HepG2 (cell line): ENCODE results near the gene CNKSR3.

ENCODE experiments used
- ADNP ChIP-seq: sonication (generic); formaldehyde crosslinking; IDR thresholded peaks from 2 replicates; pipeline ENCODE4 v1.4.0; 2020; ENCODE audit warnings: missing genetic modification reagents
- ARID4A ChIP-seq: sonication (generic); formaldehyde crosslinking; IDR thresholded peaks from 2 replicates; pipeline ENCODE4 v1.5.0; 2020; ENCODE audit warnings: mild to moderate bottlenecking, missing genetic modification reagents, borderline replicate concordance
- CTCF ChIP-seq: sonication (generic); formaldehyde crosslinking; IDR thresholded peaks from 2 replicates; pipeline ENCODE4 v1.5.0; 2020; ENCODE audit warnings: mild to moderate bottlenecking, missing genetic modification reagents, moderate library complexity
- EEA1 ChIP-seq: sonication (generic); formaldehyde crosslinking; IDR thresholded peaks from 2 replicates; pipeline ENCODE4 v1.5.1; 2020; ENCODE audit warnings: mild to moderate bottlenecking, missing genetic modification reagents, borderline replicate concordance
- EZH2 ChIP-seq: conservative IDR thresholded peaks from 2 replicates; pipeline ENCODE4 v1.6.1; 2012; ENCODE audit warnings: mild to moderate bottlenecking, low read depth, low read length, moderate library complexity
- MAX ChIP-seq: IDR thresholded peaks from 2 replicates; pipeline ENCODE4 v1.6.1; 2012; ENCODE audit warnings: inconsistent platforms
- MAZ ChIP-seq, 2 experiments: sonication (generic) in 1 of 2; formaldehyde crosslinking in 1 of 2; IDR thresholded peaks; 2 replicates each; pipeline versions ENCODE4 v1.5.0 to v1.6.1; 2012 to 2020; ENCODE audit warnings: low read depth in 2 of 2, mild to moderate bottlenecking in 2 of 2, borderline replicate concordance in 1 of 2, improper control_type of control experiment in 1 of 2, low read length in 1 of 2, missing genetic modification reagents in 1 of 2, moderate library complexity in 1 of 2
- NFE2 ChIP-seq: sonication (generic); formaldehyde crosslinking; IDR thresholded peaks from 2 replicates; pipeline ENCODE4 v1.4.0; 2020; ENCODE audit warnings: missing genetic modification reagents
- NFYB ChIP-seq: sonication (generic); formaldehyde crosslinking; IDR thresholded peaks from 2 replicates; pipeline ENCODE4 v1.4.0; 2020; ENCODE audit warnings: missing genetic modification reagents
- ZFAT ChIP-seq: sonication (generic); formaldehyde crosslinking; conservative IDR thresholded peaks from 2 replicates; pipeline ENCODE4 v1.8.1; 2023; ENCODE audit warnings: missing genetic modification reagents, inconsistent platforms
- ZFP82 ChIP-seq: sonication (generic); formaldehyde crosslinking; IDR thresholded peaks from 2 replicates; pipeline ENCODE4 v1.5.1; 2020; ENCODE audit warnings: mild to moderate bottlenecking, missing genetic modification reagents, borderline replicate concordance
- ZNF143 ChIP-seq: sonication (generic); formaldehyde crosslinking; IDR thresholded peaks from 2 replicates; pipeline ENCODE4 v1.4.0; 2020; ENCODE audit warnings: missing genetic modification reagents

- no peak for TF ChIP-seq ZFAT (CRISPR knock-in tag)
- no peak for TF ChIP-seq MAX
- no peak for TF ChIP-seq MAZ (IDR thresholded peaks at IDR 0.05; ENCODE audit: borderline replicate concordance, low read depth, low read length)
- TF ChIP-seq MAZ (CRISPR knock-in tag; IDR thresholded peaks at IDR 0.05; ENCODE audit: low read depth) = no peak
- TF ChIP-seq NFYB (CRISPR knock-in tag) = no peak
- TF ChIP-seq ZNF143 = no peak
- no peak for TF ChIP-seq ZFP82 (CRISPR knock-in tag)
- no peak for TF ChIP-seq CTCF (CRISPR knock-in tag)
- TF ChIP-seq ADNP (CRISPR knock-in tag) = no peak
- TF ChIP-seq EZH2 = no peak
- no peak for TF ChIP-seq ARID4A (CRISPR knock-in tag)
- no peak for TF ChIP-seq EEA1 (CRISPR knock-in tag)
- no peak for TF ChIP-seq NFE2
Measured at GRCh38 chr6:154513601-154514320, 3.3 kb upstream of the CNKSR3 start.
